IMR-90 (cell line): ENCODE measurements around the gene TRAF6. TPM values are rescaled to one million over a fixed set of nuclear protein-coding genes. Genes with fewer than 3 reads are reported as not detected.

Experiments
- ATAC-seq: fragments of 200-7000 bp; cut with Tn5 transposase; 2 replicates; pipeline ENCODE4 v1.9.1; 2020; ENCODE audit warnings: low read depth, mild to moderate bottlenecking, moderate library complexity
- BruUV-seq: library from RNA; stranded (reverse); fragments of 400-500 nt; replicated peaks from 2 replicates; lab custom pipeline; 2021; lab: Mats Ljungman, UMichigan
- CTCF ChIA-PET: fragments of 300-600 bp; formaldehyde crosslinking; extraction: SDS; loops from one replicate; lab custom pipeline; 2021; ENCODE audit warnings: antibody characterized with exemption; lab: Yijun Ruan, JAX
- POLR2A ChIA-PET: fragments of 300-600 bp; sonication (Branson Sonifier 250); formaldehyde crosslinking; loops from one replicate; lab custom pipeline; 2022; ENCODE audit warnings: antibody characterized with exemption; ENCODE audit not compliant: unreplicated experiment; lab: Charles Lee
- DNase-seq: peaks from one replicate; pipeline ENCODE4 v3.0.0; 2013
- H2AFZ ChIP-seq: replicated peaks from 2 replicates; pipeline ENCODE3; 2013; ENCODE audit warnings: low read length, mild to moderate bottlenecking; ENCODE audit not compliant: poor library complexity
- H2AK5ac ChIP-seq: 2 replicates; pipeline ENCODE4 v1.6.1; 2013; ENCODE audit warnings: low read depth, low read length, inconsistent platforms
- H2AK9ac ChIP-seq: replicated peaks from 2 replicates; pipeline ENCODE3; 2013; ENCODE audit warnings: mild to moderate bottlenecking, low read depth, low read length, moderate library complexity; ENCODE audit not compliant: poor library complexity
- H2BK120ac ChIP-seq: 2 replicates; pipeline ENCODE4 v1.6.1; 2013; ENCODE audit warnings: low read depth, low read length, inconsistent platforms
- H2BK15ac ChIP-seq: 3 replicates; pipeline ENCODE4 v1.6.1; 2013; ENCODE audit warnings: low read depth, low read length, inconsistent platforms
- H2BK20ac ChIP-seq: 2 replicates; pipeline ENCODE4 v1.6.1; 2013; ENCODE audit warnings: low read depth, mild to moderate bottlenecking, inconsistent platforms, low read length, moderate library complexity
- H2BK5ac ChIP-seq: 2 replicates; pipeline ENCODE4 v1.6.1; 2013; ENCODE audit warnings: mild to moderate bottlenecking, low read depth, low read length, inconsistent platforms; ENCODE audit not compliant: poor library complexity, severe bottlenecking
- H3K14ac ChIP-seq: replicated peaks from 2 replicates; pipeline ENCODE4 v1.6.1; 2013; ENCODE audit warnings: low read depth, low read length, inconsistent platforms
- H3K18ac ChIP-seq: 2 replicates; pipeline ENCODE4 v1.6.1; 2013; ENCODE audit warnings: low read depth, low read length, control low read depth
- H3K23ac ChIP-seq: 2 replicates; pipeline ENCODE4 v1.6.1; 2013; ENCODE audit warnings: low read depth, low read length, inconsistent platforms
- H3K27ac ChIP-seq: 2 replicates; pipeline ENCODE4 v1.5.1; 2013; ENCODE audit warnings: mild to moderate bottlenecking, control low read depth, low read length; ENCODE audit not compliant: insufficient read depth
- H3K27me3 ChIP-seq: 2 replicates; pipeline ENCODE4 v1.6.1; 2013; ENCODE audit warnings: low read length; ENCODE audit not compliant: control insufficient read depth, insufficient read depth
- H3K36me3 ChIP-seq: 2 replicates; pipeline ENCODE4 v1.6.1; 2013; ENCODE audit warnings: low read length, mixed read lengths; ENCODE audit not compliant: control insufficient read depth, insufficient read depth
- H3K4ac ChIP-seq: 2 replicates; pipeline ENCODE4 v1.6.1; 2013; ENCODE audit warnings: low read depth, low read length, inconsistent platforms
- H3K4me1 ChIP-seq: 2 replicates; pipeline ENCODE4 v1.6.1; 2013; ENCODE audit warnings: low read length, mixed read lengths; ENCODE audit not compliant: control insufficient read depth, insufficient read depth
- H3K4me2 ChIP-seq: 2 replicates; pipeline ENCODE4 v1.6.1; 2013; ENCODE audit warnings: low read depth, mild to moderate bottlenecking, control low read depth, low read length, moderate library complexity
- H3K4me3 ChIP-seq: 2 replicates; pipeline ENCODE4 v1.5.1; 2013; ENCODE audit warnings: low read depth, mild to moderate bottlenecking, control low read depth, low read length, moderate library complexity; ENCODE audit not compliant: insufficient read depth
- H3K56ac ChIP-seq: 2 replicates; pipeline ENCODE4 v1.6.1; 2013; ENCODE audit warnings: low read length, inconsistent platforms; ENCODE audit not compliant: insufficient read depth; ENCODE audit errors: extremely low read depth
- H3K79me1 ChIP-seq, 2 experiments: 2 replicates each; pipeline ENCODE4 v1.6.1; 2013; ENCODE audit warnings: low read length in 2 of 2, inconsistent platforms in 1 of 2, low read depth in 1 of 2
- H3K9ac ChIP-seq: 2 replicates; pipeline ENCODE4 v1.6.1; 2013; ENCODE audit warnings: low read depth, low read length, control low read depth
- H3K9me1 ChIP-seq: 2 replicates; pipeline ENCODE4 v1.6.1; 2013; ENCODE audit warnings: low read length, inconsistent platforms; ENCODE audit not compliant: insufficient read depth
- H3K9me3 ChIP-seq: 2 replicates; pipeline ENCODE4 v1.6.1; 2013; ENCODE audit warnings: low read length; ENCODE audit not compliant: control insufficient read depth, insufficient read depth
- H4K20me1 ChIP-seq: 2 replicates; pipeline ENCODE4 v1.6.1; 2013; ENCODE audit warnings: low read length, inconsistent platforms; ENCODE audit not compliant: insufficient read depth
- H4K5ac ChIP-seq: 2 replicates; pipeline ENCODE4 v1.6.1; 2013; ENCODE audit warnings: mild to moderate bottlenecking, low read depth, low read length, control low read depth
- H4K8ac ChIP-seq, 2 experiments: 2 replicates each; pipeline ENCODE4 v1.6.1; 2013; ENCODE audit warnings: low read depth in 2 of 2, low read length in 2 of 2, control low read depth in 1 of 2, inconsistent platforms in 1 of 2
- H4K91ac ChIP-seq: 2 replicates; pipeline ENCODE4 v1.6.1; 2013; ENCODE audit warnings: low read depth, low read length, inconsistent platforms; ENCODE audit not compliant: insufficient read depth
- BHLHE40 ChIP-seq: fragments of 150-350 bp; IDR thresholded peaks from 2 replicates; pipeline ENCODE4 v1.6.1; 2016; ENCODE audit warnings: mild to moderate bottlenecking, low read depth, low read length
- CEBPB ChIP-seq: IDR thresholded peaks from 2 replicates; pipeline ENCODE4 v1.6.1; 2012; ENCODE audit warnings: low read depth, low read length, improper control_type of control experiment
- MXI1 ChIP-seq: IDR thresholded peaks from 2 replicates; pipeline ENCODE4 v1.6.1; 2012; ENCODE audit warnings: low read depth, mild to moderate bottlenecking, low read length, moderate library complexity, borderline replicate concordance
- NFE2L2 ChIP-seq: fragments of 150-350 bp; IDR thresholded peaks from 2 replicates; pipeline ENCODE4 v1.6.1; 2016; ENCODE audit warnings: low read depth, mild to moderate bottlenecking, low read length
- dilution Hi-C: fragments of 300-500 bp; cut with HindIII; formaldehyde crosslinking; loops from one replicate; pipeline ENCODE4 v1.14.3; 2018; ENCODE audit warnings: low sequenced_read_pairs; ENCODE audit not compliant: unreplicated experiment
- in situ Hi-C: fragments of 300-500 bp; cut with MboI; formaldehyde crosslinking; loops from 3 replicates; pipeline ENCODE4 v1.14.3; 2019; ENCODE audit warnings: low sequenced_read_pairs, inconsistent platforms, mixed read lengths
- intact Hi-C: fragments of 100-400 bp; cut with micrococcal nuclease; formaldehyde crosslinking; loops from 2 replicates; pipeline ENCODE4 v1.10.0; 2022
- polyA plus RNA-seq, 3 experiments: library from polyadenylated mRNA; depleted of rRNA; stranded (reverse); fragments of >200 nt; gene quantifications; 2 replicates each; pipeline ENCODE4 v1.2.3, GENCODE V29; 2012; ENCODE audit warnings: low replicate concordance in 1 of 3
- total RNA-seq: library from RNA; depleted of rRNA; stranded (reverse); fragments of >200 nt; gene quantifications from 2 replicates; pipeline ENCODE4 v1.2.3, GENCODE V29; 2012
- TF ChIP-seq, protein P1 (sequence below): conservative IDR thresholded peaks from 2 replicates; pipeline ENCODE4 v1.5.1; 2012; ENCODE audit warnings: mild to moderate bottlenecking, low read depth, low read length, improper control_type of control experiment
- TF ChIP-seq, protein P2 (sequence below): fragments of 150-350 bp; IDR thresholded peaks from 2 replicates; pipeline ENCODE4 v1.6.1; 2016; ENCODE audit warnings: low read depth, mild to moderate bottlenecking, low read length, moderate library complexity, borderline replicate concordance

Gene TRAF6
- total and polyA plus RNA-seq, 2 of the 4 experiments (the other 2 are of a cell fraction) = 6.0 to 17.6 TPM

DNA sequence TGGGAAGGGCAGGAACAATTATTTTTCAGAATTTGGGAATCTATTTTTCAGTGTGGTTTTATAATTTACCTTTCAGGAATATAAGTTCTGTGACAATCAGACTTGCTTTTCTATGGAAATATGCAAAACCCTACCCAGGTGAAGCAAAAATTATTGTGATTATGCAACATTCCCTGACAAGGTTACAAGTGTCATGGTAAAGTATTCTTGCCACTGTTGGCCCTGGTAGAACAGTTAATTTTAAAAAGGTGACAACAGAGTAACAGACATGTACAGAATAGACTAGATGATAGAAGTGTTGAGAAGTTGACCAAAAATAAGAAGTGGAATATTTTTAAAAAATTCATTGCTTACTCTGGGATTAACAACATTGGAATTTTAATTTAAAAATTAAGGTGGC, 29.2 kb downstream of the TRAF6 start:
- peaks cover 10% of the 10 kb centered on the region for H3K36me3 ChIP-seq
- dilution Hi-C loops = loop anchor here (10.0 kb wide), 1 partner anchor 186 kb away; the partner anchor contains the start of gene PRR5L
- no peak overlapping the region for H2AK5ac ChIP-seq
- ATAC-seq (no peak), DNase-seq (no peak)
- H4K5ac ChIP-seq = no peak overlapping the region
- no peak overlapping the region for H3K4me3 ChIP-seq
- H3K56ac ChIP-seq = no peak overlapping the region
- in situ Hi-C loops = loop anchor here (10.0 to 25.0 kb wide), 2 partner anchors 669 to 746 kb away; no protein-coding TSS in a partner anchor
- H2AFZ ChIP-seq = no peak overlapping the region
- no peak overlapping the region for H2BK20ac ChIP-seq
- H4K20me1 ChIP-seq = no peaks in the 10 kb centered on the region
- no peak overlapping the region for H3K14ac ChIP-seq
- CTCF ChIA-PET = interaction anchor here (5.3 kb wide), 1 partner anchor 188 kb away, joined by 66 read pairs; the partner anchor contains the start of gene PRR5L
- H3K4ac ChIP-seq = no peak overlapping the region
- no peaks in the 10 kb centered on the region for H3K9me1 ChIP-seq
- no peak overlapping the region for H4K91ac ChIP-seq
- H3K79me1 ChIP-seq = peaks cover 3 to 7% of the 10 kb centered on the region in 2 experiments; a peak in 2 of 4 replicates
- intact Hi-C loops = no loop called here
- no peak overlapping the region for H3K18ac ChIP-seq
- H4K8ac ChIP-seq = no peak overlapping the region
- no peak overlapping the region for H2AK9ac ChIP-seq
- no TSS peak for BruUV-seq
- H3K4me1 ChIP-seq = no peaks in the 10 kb centered on the region
- no peaks in the 10 kb centered on the region for H3K9me3 ChIP-seq
- H2BK120ac ChIP-seq = no peak overlapping the region
- POLR2A ChIA-PET = no interaction called here
- no peak overlapping the region for H3K23ac ChIP-seq
- TF ChIP-seq NFE2L2 = no peak
- peak; percentile 57 for TF ChIP-seq CEBPB
- TF ChIP-seq, protein P1, sequence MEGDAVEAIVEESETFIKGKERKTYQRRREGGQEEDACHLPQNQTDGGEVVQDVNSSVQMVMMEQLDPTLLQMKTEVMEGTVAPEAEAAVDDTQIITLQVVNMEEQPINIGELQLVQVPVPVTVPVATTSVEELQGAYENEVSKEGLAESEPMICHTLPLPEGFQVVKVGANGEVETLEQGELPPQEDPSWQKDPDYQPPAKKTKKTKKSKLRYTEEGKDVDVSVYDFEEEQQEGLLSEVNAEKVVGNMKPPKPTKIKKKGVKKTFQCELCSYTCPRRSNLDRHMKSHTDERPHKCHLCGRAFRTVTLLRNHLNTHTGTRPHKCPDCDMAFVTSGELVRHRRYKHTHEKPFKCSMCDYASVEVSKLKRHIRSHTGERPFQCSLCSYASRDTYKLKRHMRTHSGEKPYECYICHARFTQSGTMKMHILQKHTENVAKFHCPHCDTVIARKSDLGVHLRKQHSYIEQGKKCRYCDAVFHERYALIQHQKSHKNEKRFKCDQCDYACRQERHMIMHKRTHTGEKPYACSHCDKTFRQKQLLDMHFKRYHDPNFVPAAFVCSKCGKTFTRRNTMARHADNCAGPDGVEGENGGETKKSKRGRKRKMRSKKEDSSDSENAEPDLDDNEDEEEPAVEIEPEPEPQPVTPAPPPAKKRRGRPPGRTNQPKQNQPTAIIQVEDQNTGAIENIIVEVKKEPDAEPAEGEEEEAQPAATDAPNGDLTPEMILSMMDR = no peak
- TF ChIP-seq, protein P2, sequence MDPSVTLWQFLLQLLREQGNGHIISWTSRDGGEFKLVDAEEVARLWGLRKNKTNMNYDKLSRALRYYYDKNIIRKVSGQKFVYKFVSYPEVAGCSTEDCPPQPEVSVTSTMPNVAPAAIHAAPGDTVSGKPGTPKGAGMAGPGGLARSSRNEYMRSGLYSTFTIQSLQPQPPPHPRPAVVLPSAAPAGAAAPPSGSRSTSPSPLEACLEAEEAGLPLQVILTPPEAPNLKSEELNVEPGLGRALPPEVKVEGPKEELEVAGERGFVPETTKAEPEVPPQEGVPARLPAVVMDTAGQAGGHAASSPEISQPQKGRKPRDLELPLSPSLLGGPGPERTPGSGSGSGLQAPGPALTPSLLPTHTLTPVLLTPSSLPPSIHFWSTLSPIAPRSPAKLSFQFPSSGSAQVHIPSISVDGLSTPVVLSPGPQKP = no peak
- TF ChIP-seq BHLHE40 = no peak
- TF ChIP-seq MXI1 = no peak
- H2BK5ac ChIP-seq = no peak overlapping the region
- H3K27ac ChIP-seq = no peak overlapping the region
- H3K9ac ChIP-seq = no peak overlapping the region
- H3K4me2 ChIP-seq = no peak overlapping the region
- no peaks in the 10 kb centered on the region for H3K27me3 ChIP-seq
- no peak overlapping the region for H2BK15ac ChIP-seq
